Cerebellar nuclear complex (tissue), 1 donor: ENCODE results near the gene MEMO1.
"Not testable (repeated sequence)": the region's sequence is repeated elsewhere in the genome, so short reads cannot be mapped to it uniquely, and the experiment has no call there.

ENCODE experiments used
- DNase-seq, 2 experiments: peaks; one replicate each; lab custom pipeline; 2025; lab: John Stamatoyannopoulos, UW

Gene MEMO1

GRCh38 chr2:31907491-31907890, 103.3 kb downstream of the MEMO1 start:
- not testable (repeated sequence) for DNase-seq

- DNase-seq: no peak
Observed at GRCh38 chr2:31903109-31903780, 107.6 kb downstream of the MEMO1 start.

- DNase-seq: no peak
Observed at GRCh38 chr2:31901900-31902299, 108.9 kb downstream of the MEMO1 start.

- DNase-seq: not testable (repeated sequence)
Observed at GRCh38 chr2:31900156-31900555, 110.7 kb downstream of the MEMO1 start.

GRCh38 chr2:31898346-31898745, 112.5 kb downstream of the MEMO1 start:
- DNase-seq: not testable (repeated sequence)

GRCh38 chr2:31897340-31897739, 113.5 kb downstream of the MEMO1 start:
- DNase-seq: not testable (repeated sequence)

- DNase-seq: no peak
Observed at GRCh38 chr2:31896293-31896692, 114.5 kb downstream of the MEMO1 start.

GRCh38 chr2:31894656-31895055, 116.2 kb downstream of the MEMO1 start:
- DNase-seq: no peak

- DNase-seq: no peak
Observed at GRCh38 chr2:31893094-31893493, 117.7 kb downstream of the MEMO1 start.

GRCh38 chr2:31889044-31889443, 121.8 kb downstream of the MEMO1 start:
- no peak for DNase-seq

GRCh38 chr2:31888550-31888949, 122.3 kb downstream of the MEMO1 start:
- no peak for DNase-seq

GRCh38 chr2:31886700-31887099, 124.1 kb downstream of the MEMO1 start:
- DNase-seq: no peak

GRCh38 chr2:31877008-31877407, 133.8 kb downstream of the MEMO1 start:
- no peak for DNase-seq

GRCh38 chr2:31874071-31874470, 136.7 kb downstream of the MEMO1 start:
- DNase-seq: no peak

GRCh38 chr2:31865215-31865614, 145.6 kb downstream of the MEMO1 start:
- DNase-seq: no peak

- no peak for DNase-seq
Observed at GRCh38 chr2:31863867-31864266, 146.9 kb downstream of the MEMO1 start.

- not testable (repeated sequence) for DNase-seq
Observed at GRCh38 chr2:31863015-31863656, 147.7 kb downstream of the MEMO1 start.

- DNase-seq: no peak
Observed at GRCh38 chr2:31859959-31860358, 150.8 kb downstream of the MEMO1 start.

GRCh38 chr2:31853521-31853920, 157.3 kb downstream of the MEMO1 start:
- DNase-seq: no peak

- not testable (repeated sequence) for DNase-seq
Observed at GRCh38 chr2:31842150-31842549, 168.7 kb downstream of the MEMO1 start.

- DNase-seq: no peak
Observed at GRCh38 chr2:31835450-31835849, 175.4 kb downstream of the MEMO1 start.

- no peak for DNase-seq
Observed at GRCh38 chr2:31832363-31832762, 178.4 kb downstream of the MEMO1 start.

- DNase-seq: no peak
Observed at GRCh38 chr2:31831585-31831984, 179.2 kb downstream of the MEMO1 start.

GRCh38 chr2:31828891-31829290, 181.9 kb downstream of the MEMO1 start:
- no peak for DNase-seq
